ENCODE data around the gene CRIP3.

GRCh38 chr6:43310624-43311023 lies 2.0 kb upstream of the CRIP3 start:
- TF ChIP-seq POLR2AphosphoS5 (IDR thresholded peaks at IDR 0.05; ENCODE audit: low read depth, low read length), result no peak
- no peak for TF ChIP-seq REST (IDR thresholded peaks at IDR 0.05; ENCODE audit: insufficient read depth in 1 of 2, low read depth in 2 of 2, low read length in 2 of 2)
